Measurements from ENCODE around the gene PPIP5K2.
A peak's percentile ranks its signal among the peaks of the same experiment; 100 is the strongest.
"Not testable (repeated sequence)": the region's sequence is repeated elsewhere in the genome, so short reads cannot be mapped to it uniquely, and the experiment has no call there.

Gene PPIP5K2

GRCh38 chr5:103126557-103126956 is 6.5 kb downstream of the PPIP5K2 start:
- peak; percentile 55 for DNase-seq

GRCh38 chr5:103127292-103127817 is 7.3 kb downstream of the PPIP5K2 start:
- DNase-seq = no peak

DNA sequence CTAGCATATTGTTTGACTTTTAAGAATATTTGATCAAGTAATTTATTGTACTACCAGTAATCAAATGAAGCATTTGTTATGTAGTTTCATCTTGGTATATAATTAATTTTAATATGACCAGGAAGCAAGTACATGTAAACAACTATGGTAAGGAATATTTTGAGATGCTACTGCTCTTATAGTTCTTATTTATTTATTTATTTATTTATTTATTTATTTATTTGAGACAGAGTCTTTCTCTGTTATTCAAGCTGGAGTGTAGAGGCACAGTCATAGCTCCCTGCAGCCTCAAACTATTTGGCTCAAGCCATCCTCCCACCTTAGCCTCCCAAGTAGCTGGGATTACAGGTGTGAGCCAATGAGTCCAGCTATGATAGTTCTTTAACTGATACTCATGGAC is 8.1 kb downstream of the PPIP5K2 start:
- DNase-seq = no peak

- no peak for DNase-seq
Observed at GRCh38 chr5:103132684-103133083, 12.6 kb downstream of the PPIP5K2 start.

DNA sequence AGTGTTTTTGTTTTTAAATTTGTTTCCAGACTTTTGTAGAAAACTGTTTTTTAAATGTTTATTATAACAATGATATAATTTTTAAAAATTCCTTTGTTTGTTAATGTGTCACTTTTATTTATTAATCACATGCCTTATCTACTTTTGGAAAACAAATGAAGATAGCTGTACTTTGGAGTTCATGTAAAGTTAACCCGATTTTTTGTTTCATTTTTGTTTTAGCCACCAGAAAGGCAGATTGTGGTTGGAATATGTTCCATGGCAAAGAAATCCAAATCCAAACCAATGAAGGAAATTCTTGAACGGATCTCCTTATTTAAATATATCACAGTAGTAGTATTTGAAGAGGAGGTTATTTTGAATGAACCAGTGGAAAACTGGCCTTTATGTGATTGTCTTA is 13.1 kb downstream of the PPIP5K2 start:
- DNase-seq = no peak

DNA sequence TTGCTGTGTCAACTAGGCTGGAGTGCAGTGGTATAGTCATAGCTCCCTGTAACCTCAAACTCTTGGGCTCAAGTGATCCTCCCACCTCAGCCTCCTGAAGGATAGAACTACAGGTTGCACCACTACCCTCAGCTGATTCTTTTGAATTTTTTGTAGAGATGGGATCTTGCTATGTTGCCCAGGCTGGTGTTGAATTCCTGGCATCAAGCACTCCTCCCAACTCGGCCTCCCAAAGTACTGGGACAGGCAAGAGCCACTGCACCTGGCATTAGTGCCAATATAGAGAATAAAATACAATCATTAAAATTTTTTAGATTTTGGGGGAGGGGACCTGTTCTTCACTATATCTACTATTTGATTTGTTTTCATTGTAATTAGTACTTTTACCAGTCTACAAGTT is 15.4 kb downstream of the PPIP5K2 start:
- no peak for DNase-seq

DNA sequence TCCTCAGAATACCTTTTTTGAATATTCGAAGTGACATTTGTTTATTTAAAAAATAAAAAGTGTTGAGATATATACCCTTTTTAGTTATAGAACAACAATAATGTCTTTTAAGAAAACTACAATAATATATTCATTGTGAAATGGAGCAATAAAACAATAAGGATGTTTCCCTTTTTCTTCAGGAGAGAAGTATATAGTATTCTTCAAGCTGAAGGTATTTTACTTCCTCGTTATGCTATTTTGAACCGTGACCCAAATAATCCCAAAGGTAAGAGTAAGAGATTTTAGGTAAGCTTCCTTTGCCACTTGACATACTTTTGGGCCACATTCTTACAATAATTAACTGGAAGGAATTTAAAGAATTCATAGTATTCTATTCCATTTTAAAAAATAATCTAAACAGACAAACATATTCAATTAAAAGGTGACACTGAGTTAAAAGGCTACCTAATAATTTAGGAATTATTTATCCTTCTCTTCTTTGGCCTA is 18.1 kb downstream of the PPIP5K2 start:
- no peak for DNase-seq

DNA sequence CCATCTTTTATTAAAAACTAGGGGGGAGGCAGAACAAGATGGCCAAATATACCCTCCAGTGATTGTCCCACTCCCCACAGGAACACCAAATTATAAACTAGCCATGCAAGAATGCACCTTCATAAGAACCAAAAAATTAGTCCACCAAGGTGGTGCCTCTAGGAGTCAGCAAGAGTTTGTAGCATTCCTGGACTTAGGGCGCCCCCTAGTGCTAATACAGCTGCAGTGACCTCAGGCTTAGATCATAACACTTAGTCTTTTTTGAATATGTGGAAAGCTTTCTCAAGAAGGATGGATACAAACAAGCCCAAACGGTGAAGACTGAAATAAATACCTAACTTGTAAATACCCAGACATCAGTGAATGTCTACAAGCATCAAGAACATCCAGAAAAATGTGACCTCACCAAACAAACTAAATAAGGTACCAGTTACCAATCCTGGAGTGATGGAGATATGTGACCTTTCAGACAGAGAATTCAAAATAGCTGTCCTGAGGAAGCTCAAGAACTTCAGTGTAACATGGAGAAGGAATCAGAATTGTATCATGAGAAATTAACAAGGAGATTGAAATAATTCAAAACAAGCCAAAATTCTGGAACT is 19.3 kb downstream of the PPIP5K2 start:
- DNase-seq = peak; percentile 86

DNA sequence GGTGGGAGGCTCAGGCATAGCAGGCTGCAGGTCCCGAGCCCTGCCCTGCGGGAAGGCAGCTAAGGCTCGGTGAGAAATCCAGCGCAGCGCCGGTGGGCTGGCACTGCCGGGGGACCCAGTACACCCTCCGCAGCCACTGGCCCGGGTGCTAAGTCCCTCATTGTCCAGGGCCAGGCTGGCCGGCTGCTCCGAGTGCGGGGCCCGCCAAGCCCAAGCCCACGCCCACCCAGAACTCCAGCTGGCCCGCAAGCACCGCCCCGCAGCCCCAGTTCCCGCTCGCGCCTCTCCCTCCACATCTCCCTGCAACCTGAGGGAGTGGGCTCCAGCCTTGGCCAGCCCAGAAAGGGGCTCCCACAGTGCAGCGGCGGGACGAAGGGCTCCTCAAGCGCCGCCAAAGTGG is 22.0 kb downstream of the PPIP5K2 start:
- not testable (repeated sequence) for DNase-seq

GRCh38 chr5:103145196-103145595 is 25.1 kb downstream of the PPIP5K2 start:
- peak; percentile 22 for DNase-seq

DNA sequence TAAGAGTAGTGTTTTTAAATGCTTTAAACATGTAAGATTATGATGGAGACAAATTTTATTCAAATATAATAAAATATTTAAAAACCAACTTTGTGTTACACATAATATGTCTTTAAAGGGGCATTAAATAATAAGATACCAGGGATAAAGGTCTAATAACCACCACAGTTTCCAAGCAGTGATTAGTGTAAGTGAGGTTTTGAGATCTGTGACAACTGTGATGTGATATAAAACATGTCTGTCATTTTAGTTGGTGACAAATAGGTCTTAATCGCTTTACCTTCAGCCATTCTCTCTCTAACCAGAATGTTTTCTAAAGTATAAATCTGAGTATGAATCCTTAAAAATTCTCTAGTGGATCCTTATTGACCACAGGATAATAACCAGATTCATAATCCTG is 28.1 kb downstream of the PPIP5K2 start:
- no peak for DNase-seq

DNA sequence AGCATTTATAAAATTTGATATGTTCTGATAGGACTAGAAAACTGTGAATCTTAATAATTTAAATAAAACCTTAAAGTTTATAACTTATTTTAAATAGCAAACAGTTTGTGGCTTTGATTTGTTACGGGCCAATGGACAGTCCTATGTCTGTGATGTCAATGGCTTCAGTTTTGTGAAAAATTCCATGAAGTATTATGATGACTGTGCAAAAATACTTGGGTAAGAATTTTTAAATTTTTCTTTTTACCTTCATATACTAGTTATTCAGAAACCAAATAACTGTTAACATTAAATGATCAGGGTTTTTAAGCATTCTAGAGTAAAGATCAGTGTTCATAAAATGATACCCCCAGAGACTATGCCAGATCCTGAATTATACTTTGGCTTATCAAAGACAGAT is 31.1 kb downstream of the PPIP5K2 start:
- no peak for DNase-seq

DNA sequence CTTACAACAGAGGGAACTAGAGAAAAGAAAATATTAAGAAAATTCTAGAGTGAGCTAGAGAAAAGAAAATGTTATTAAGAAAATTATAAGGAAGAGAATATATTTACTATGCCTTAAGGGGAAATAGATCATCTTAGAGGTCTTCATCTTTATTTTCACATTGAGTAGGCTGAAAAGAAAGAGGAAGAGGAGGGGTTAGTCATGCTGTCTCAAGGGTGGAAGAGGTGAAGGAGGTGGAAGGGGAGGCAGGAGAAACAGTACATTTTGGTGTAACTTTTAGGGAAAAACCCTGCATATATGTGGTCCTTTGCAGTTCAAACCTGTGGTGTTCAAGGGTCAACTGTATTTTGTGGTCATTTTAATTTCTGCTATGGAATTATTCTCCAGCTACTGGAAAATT is 46.6 kb downstream of the PPIP5K2 start:
- no peak for DNase-seq

DNA sequence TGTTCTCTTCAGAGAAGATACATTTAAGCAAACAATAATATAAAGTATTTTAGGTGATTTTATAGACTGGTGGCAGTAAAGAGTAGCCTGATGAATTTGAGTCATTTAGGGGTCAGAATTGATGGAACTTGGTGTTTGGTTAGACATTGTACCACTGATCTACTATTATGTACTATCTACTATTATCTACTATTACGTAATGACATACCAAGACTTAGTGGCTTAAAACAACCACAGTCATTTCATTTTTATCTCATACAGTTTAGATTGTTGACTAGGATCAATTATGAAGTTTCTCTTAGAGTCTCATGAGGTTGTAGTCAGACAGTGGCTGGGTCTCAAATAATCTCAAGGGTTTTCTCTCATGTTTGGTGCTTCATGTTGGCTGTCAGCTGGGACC is 54.0 kb downstream of the PPIP5K2 start:
- no peak for DNase-seq

GRCh38 chr5:103177543-103177942 is 57.4 kb downstream of the PPIP5K2 start:
- no peak for DNase-seq

DNA sequence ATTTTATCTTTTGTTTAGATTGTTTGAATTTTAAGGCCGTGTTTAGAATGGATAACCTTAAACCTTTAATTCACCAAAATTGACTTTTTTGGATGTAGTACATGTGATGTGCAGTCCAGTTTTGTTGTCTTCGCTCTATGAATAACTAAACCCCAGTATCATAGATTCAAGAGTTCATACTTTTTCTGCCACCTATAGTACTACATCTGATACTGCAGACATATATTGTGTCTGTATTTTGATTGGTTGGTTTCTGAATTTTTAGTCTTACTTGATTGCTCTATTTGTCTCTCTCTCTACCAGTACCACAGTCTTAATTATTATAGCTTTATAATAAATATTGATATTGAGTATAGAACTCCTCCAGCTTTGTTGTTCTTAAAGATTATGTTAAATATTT is 58.1 kb downstream of the PPIP5K2 start:
- no peak for DNase-seq

DNA sequence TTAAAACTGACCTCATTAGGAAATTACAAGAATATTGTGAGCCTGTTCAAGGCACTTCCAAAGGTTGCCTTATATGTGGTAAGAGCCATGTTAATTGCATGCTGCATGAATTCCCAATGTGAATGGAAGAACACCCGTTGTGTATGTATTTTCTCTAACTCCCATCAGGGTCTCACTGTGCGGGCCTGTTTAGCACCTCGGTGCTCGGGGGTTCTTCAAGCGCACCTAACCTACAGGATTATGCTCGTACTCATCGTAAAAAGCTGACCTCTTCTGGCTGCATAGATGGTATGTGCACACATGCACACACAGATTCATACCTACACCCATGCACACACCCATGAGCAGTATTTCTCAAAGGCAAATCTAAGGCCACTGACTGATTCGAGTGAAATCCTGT is 66.1 kb downstream of the PPIP5K2 start:
- DNase-seq = no peak

- DNase-seq = no peak
Observed at GRCh38 chr5:103188436-103188835, 68.3 kb downstream of the PPIP5K2 start.

DNA sequence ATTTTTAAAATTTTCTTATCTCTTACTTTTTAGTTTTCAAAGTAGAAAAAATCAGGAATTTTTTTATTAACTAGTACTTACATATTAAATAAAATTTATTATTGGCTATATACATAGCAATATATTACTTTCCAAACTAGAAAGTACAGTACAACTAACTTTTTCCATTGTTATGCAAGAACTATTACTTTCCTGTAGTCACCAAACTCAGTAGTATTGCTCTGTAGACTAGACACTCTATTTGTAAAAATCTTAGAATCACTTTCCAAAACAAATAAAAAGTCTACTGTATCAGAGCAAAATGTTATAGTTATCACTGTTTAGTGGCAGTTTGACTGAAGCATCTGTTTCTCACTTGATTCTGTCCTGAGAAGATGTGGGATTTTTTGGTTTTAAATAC is 83.1 kb downstream of the PPIP5K2 start:
- no peak for DNase-seq

GRCh38 chr5:103204990-103205389 is 84.9 kb downstream of the PPIP5K2 start:
- DNase-seq = not testable (repeated sequence)

DNA sequence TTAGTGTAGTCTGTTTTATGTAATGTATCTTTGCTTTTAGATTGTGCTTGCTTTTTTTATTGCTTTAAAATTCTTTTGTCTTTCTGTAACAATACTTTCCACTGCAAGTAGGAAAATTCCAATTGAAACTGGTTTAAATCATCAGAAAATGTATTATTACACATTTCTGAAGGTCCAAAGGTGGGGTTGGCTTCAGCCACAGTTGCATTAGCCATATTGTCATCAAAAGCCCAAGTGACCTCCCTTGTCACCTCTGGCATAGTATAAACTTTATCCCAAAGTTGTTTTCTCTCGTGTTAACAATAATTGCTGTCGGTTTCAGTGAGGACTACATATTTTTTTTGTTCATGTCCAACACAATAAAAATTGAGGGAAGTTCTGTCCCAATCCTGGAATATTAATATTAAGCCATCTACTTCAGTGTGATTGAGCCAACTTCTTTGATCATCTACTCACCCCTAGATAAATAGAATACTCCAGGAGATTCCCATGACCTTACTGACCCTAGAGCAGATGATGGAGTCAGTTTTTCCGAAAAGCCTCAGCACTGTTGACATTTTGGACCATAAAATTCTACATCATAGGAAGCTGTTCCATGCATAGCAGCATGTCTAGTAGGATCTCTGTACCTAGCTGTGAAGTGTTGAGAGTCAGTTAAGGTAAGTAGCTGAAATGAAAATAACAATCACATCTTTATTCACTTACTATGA is 86.0 kb downstream of the PPIP5K2 start:
- DNase-seq = no peak

DNA sequence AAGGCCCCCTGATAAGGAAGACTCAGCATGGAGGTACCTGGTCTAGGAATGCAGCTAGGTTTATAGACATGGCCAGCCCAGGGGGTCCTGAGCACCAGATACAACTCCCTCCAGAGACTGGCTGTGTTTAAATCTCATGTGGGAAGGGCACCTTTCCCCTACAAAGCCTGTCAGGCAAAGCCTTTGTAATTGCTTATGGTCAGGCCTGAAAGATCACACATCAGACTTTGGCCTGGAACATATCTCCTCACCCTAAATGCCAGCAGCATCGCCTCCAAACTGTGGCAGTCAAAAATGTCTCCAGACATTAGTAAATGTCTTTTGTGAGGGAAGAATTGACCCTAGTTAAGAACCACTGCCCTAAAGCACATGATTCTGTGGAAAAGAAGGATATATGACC is 86.9 kb downstream of the PPIP5K2 start:
- no peak for DNase-seq

GRCh38 chr5:103207653-103208052 is 87.6 kb downstream of the PPIP5K2 start:
- peak; percentile 34 for DNase-seq

DNA sequence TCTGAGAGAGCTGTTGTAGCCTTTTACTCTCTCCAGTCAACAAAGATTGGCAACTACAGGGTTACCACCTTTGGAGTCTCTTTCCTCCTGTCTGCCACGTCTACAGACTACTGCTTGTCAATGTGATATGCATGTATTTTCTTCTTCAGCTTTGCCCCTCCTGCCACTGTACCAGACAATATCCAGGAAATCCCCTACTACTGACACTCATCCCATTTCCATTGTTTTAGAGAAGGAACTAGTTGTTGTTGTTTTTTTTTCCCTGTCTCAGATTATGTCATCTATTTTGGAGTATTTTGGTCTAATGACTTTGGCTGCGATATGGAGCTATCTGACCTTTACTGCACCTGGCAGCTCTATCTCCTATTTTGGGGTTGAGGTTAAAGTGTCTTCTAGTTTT is 88.4 kb downstream of the PPIP5K2 start:
- no peak for DNase-seq

GRCh38 chr5:103209065-103209464 is 89.0 kb downstream of the PPIP5K2 start:
- DNase-seq = no peak

Data from OCI-M1 (cell line).